ENCODE results near the gene ARID2. TPM values are rescaled to one million over a fixed set of nuclear protein-coding genes. Genes with fewer than 3 reads are reported as not detected.

ARID2 gene
- total and polyA plus RNA-seq, 2 experiments from 2014 or later: 26.5 to 54.9 TPM

DNA sequence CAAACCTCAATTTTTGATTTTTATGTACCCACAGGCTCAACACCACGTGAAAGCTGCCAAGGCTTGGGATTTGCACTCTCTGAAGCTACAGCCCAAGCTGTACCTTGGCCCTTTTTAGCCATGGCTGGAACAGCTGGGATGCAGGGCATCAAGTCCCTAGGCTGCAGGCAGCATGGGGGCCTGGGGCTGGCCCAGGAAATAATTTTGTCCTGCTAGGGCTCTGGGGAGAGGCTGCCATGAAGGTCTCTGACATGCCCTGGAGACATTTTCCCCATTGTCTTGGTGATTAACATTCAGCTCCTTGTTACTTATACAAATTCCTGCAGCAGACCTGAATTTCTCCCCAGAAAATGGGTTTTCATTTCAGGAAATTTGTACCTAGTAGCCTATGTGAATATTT lies 157.2 kb downstream of the ARID2 start (continued):
- TF ChIP-seq, protein P1, sequence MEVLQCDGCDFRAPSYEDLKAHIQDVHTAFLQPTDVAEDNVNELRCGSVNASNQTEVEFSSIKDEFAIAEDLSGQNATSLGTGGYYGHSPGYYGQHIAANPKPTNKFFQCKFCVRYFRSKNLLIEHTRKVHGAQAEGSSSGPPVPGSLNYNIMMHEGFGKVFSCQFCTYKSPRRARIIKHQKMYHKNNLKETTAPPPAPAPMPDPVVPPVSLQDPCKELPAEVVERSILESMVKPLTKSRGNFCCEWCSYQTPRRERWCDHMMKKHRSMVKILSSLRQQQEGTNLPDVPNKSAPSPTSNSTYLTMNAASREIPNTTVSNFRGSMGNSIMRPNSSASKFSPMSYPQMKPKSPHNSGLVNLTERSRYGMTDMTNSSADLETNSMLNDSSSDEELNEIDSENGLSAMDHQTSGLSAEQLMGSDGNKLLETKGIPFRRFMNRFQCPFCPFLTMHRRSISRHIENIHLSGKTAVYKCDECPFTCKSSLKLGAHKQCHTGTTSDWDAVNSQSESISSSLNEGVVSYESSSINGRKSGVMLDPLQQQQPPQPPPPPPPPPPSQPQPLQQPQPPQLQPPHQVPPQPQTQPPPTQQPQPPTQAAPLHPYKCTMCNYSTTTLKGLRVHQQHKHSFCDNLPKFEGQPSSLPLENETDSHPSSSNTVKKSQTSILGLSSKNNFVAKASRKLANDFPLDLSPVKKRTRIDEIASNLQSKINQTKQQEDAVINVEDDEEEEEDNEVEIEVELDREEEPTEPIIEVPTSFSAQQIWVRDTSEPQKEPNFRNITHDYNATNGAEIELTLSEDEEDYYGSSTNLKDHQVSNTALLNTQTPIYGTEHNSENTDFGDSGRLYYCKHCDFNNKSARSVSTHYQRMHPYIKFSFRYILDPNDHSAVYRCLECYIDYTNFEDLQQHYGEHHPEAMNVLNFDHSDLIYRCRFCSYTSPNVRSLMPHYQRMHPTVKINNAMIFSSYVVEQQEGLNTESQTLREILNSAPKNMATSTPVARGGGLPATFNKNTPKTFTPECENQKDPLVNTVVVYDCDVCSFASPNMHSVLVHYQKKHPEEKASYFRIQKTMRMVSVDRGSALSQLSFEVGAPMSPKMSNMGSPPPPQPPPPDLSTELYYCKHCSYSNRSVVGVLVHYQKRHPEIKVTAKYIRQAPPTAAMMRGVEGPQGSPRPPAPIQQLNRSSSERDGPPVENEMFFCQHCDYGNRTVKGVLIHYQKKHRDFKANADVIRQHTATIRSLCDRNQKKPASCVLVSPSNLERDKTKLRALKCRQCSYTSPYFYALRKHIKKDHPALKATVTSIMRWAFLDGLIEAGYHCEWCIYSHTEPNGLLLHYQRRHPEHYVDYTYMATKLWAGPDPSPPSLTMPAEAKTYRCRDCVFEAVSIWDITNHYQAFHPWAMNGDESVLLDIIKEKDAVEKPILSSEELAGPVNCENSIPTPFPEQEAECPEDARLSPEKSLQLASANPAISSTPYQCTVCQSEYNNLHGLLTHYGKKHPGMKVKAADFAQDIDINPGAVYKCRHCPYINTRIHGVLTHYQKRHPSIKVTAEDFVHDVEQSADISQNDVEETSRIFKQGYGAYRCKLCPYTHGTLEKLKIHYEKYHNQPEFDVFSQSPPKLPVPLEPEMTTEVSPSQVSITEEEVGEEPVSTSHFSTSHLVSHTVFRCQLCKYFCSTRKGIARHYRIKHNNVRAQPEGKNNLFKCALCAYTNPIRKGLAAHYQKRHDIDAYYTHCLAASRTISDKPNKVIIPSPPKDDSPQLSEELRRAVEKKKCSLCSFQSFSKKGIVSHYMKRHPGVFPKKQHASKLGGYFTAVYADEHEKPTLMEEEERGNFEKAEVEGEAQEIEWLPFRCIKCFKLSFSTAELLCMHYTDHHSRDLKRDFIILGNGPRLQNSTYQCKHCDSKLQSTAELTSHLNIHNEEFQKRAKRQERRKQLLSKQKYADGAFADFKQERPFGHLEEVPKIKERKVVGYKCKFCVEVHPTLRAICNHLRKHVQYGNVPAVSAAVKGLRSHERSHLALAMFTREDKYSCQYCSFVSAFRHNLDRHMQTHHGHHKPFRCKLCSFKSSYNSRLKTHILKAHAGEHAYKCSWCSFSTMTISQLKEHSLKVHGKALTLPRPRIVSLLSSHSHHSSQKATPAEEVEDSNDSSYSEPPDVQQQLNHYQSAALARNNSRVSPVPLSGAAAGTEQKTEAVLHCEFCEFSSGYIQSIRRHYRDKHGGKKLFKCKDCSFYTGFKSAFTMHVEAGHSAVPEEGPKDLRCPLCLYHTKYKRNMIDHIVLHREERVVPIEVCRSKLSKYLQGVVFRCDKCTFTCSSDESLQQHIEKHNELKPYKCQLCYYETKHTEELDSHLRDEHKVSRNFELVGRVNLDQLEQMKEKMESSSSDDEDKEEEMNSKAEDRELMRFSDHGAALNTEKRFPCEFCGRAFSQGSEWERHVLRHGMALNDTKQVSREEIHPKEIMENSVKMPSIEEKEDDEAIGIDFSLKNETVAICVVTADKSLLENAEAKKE (CRISPR knock-in tag; IDR thresholded peaks at IDR 0.05): no peak
- TF ChIP-seq, protein P2, sequence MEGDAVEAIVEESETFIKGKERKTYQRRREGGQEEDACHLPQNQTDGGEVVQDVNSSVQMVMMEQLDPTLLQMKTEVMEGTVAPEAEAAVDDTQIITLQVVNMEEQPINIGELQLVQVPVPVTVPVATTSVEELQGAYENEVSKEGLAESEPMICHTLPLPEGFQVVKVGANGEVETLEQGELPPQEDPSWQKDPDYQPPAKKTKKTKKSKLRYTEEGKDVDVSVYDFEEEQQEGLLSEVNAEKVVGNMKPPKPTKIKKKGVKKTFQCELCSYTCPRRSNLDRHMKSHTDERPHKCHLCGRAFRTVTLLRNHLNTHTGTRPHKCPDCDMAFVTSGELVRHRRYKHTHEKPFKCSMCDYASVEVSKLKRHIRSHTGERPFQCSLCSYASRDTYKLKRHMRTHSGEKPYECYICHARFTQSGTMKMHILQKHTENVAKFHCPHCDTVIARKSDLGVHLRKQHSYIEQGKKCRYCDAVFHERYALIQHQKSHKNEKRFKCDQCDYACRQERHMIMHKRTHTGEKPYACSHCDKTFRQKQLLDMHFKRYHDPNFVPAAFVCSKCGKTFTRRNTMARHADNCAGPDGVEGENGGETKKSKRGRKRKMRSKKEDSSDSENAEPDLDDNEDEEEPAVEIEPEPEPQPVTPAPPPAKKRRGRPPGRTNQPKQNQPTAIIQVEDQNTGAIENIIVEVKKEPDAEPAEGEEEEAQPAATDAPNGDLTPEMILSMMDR (conservative IDR thresholded peaks at IDR 0.05; ENCODE audit: low read depth in 2 of 2): no peak
- TF ChIP-seq NANOG (IDR thresholded peaks at IDR 0.05; ENCODE audit: borderline replicate concordance) (no peak), ZNF114 (CRISPR knock-in tag; IDR thresholded peaks at IDR 0.05) (no peak)

DNA sequence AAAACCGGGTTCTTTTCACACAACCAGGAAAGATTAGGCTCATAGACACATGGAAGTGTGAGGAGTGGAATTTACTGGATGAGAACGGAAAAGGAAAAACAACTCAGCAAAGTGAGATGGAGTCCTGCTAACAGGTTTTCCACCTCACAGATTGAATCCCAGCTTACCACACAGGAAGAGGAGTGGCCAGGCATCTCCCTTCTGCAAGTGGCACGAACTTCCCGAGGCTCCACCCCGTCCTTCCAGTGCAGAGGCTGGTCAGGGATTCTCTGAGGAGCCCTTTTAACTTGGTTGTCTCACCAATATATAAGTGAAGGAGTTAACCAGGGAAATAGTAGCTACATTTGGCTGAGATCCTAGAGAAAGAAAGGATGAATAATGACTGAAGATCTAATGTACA lies 158.0 kb downstream of the ARID2 start:
- Histone ChIP-seq H3K4me1 (ENCODE audit: insufficient read depth) (peaks cover 4% of the 10 kb centered on the region; the same call in 1 of the 2 replicates), H4K20me1 (replicated peaks; ENCODE audit: insufficient read depth) (no peaks in the 10 kb centered on the region), H3K4me2 (no peak overlapping the region), H3K27ac (ENCODE audit: low read depth) (no peak overlapping the region), H3K27me3 (ENCODE audit: insufficient read depth) (no peaks in the 10 kb centered on the region), H3K79me2 (replicated peaks; ENCODE audit: insufficient read depth) (no peaks in the 10 kb centered on the region), H3F3A (replicated peaks; ENCODE audit: low read depth) (no peaks in the 10 kb centered on the region), H3K4me3 (no peak overlapping the region), H3K9me2 (ENCODE audit: insufficient read depth) (no peaks in the 10 kb centered on the region), H2AFZ (no peak overlapping the region), H3K36me3 (ENCODE audit: insufficient read depth) (peaks cover 13% of the 10 kb centered on the region; the same call in 1 of the 2 replicates)
- DNase-seq (ENCODE audit: low spot score): peak; percentile 49
- 0 out of 2 replicates have a peak overlapping the region, but pooled peaks have one; percentile 16 for H3K27ac Mint-ChIP-seq
- H3K36me3 Mint-ChIP-seq (ENCODE audit: low read depth): peaks cover 35% of the 10 kb centered on the region
- peaks cover 9% of the 10 kb centered on the region; the same call in 2 of the 3 replicates for H3K4me1 Mint-ChIP-seq
- peaks cover 11% of the 10 kb centered on the region; the same call in 1 of the 3 replicates for H3K9me3 Mint-ChIP-seq
- no peak overlapping the region for H3K4me3 Mint-ChIP-seq
- ATAC-seq: peak; percentile 94
- H3K27me3 Mint-ChIP-seq (ENCODE audit: insufficient read depth, low read depth, poor library complexity): peaks cover 3% of the 10 kb centered on the region
- no peak for TF ChIP-seq NANOG (IDR thresholded peaks at IDR 0.05; ENCODE audit: borderline replicate concordance)
- no peak for TF ChIP-seq JUNB (IDR thresholded peaks at IDR 0.05; ENCODE audit: unreplicated experiment)
- TF ChIP-seq, protein P1 (CRISPR knock-in tag; IDR thresholded peaks at IDR 0.05): no peak
- TF ChIP-seq ZNF114 (CRISPR knock-in tag; IDR thresholded peaks at IDR 0.05): no peak
- TF ChIP-seq EZH2 (IDR thresholded peaks at IDR 0.05; ENCODE audit: low read depth, unreplicated experiment): no peak
